Pancreas (tissue), 10 donors: Measurements from ENCODE around the gene IL18R1. TPM values are rescaled to one million over a fixed set of nuclear protein-coding genes. Genes with fewer than 3 reads are reported as not detected.

ENCODE experiments used
- ATAC-seq, 4 donors: fragments of 200-7000 bp; cut with Tn5 transposase; one replicate each; pipeline versions ENCODE4 v1.8.0 to v1.9.1; 2020; ENCODE audit warnings: mild to moderate bottlenecking in 4 of 4, moderate library complexity in 4 of 4
- DNase-seq, 6 donors: peaks; one replicate each; pipeline ENCODE4 v3.0.0-alpha.2; 2020
- FAIRE-seq: peaks from 2 replicates; lab custom pipeline; 2012; peaks lifted over from hg19 to GRCh38; lab: Jason Lieb, UNC
- H3K27ac ChIP-seq, 4 donors: fragments of 200-600 bp; sonication (generic); 1 replicate in 3 of 4; 2 replicates in 1 of 4; pipeline versions ENCODE4 v1.5.0 to v1.8.0; 2020
- H3K27me3 ChIP-seq, 4 donors: fragments of 200-600 bp; one replicate each; pipeline ENCODE4 v1.8.0; 2021
- H3K36me3 ChIP-seq, 3 donors: fragments of 200-600 bp; sonication (generic) in 1 of 3; one replicate each; pipeline versions ENCODE4 v1.5.0 to v1.8.0; 2020 to 2021
- H3K4me1 ChIP-seq, 3 donors: fragments of 200-600 bp; one replicate each; pipeline ENCODE4 v1.8.0; 2021
- H3K4me3 ChIP-seq, 4 donors: fragments of 200-600 bp; sonication (generic) in 2 of 4; one replicate each; pipeline versions ENCODE4 v1.5.0 to v1.8.0; 2020 to 2021
- H3K9me3 ChIP-seq, 4 donors: fragments of 200-600 bp; one replicate each; pipeline ENCODE4 v1.8.0; 2021
- WGBS, 2 donors: extraction: QIAGEN DNeasy Blood & Tissue Kit; methylation state at CpG; one replicate each; pipeline ENCODE4 v1.1.7; 2013; 5-methylcytosine and 5-hydroxymethylcytosine counted together
- intact Hi-C, 3 donors: fragments of 100-400 bp; cut with DNase I; formaldehyde crosslinking; loops; one replicate each; pipeline versions ENCODE4 v1.11.1 to v1.14.2; 2022
- polyA plus RNA-seq, 2 donors: library from polyadenylated mRNA; stranded (reverse); fragments of 200-250 nt; gene quantifications; one replicate each; pipeline ENCODE4 v1.2.3, GENCODE V29; 2013
- total RNA-seq, 6 donors: library from RNA; stranded (reverse); fragmentation: NEBNext Ultra II Directional in 4 of 6; extraction: Animal tissue kit (Norgen Biotek cat#: 25700) in 4 of 6; gene quantifications; one replicate each; pipeline versions ENCODE4 v1.2.1 to v1.2.4, GENCODE V29; 2021 to 2023
- TF ChIP-seq, protein P1 (sequence below), 4 donors: fragments of 200-600 bp; sonication (generic) in 3 of 4; IDR thresholded peaks; one replicate each; pipeline versions ENCODE4 v1.5.0 to v1.8.0; 2021; ENCODE audit warnings: antibody characterized with exemption in 4 of 4
- donor health status: healthy with polysubstance abuse.
- donor health status: DM: no; HTN: no; CAD: no; lungs with moderate emphysema.
- donor health status: DM: no; HTN: no; CAD: no.
- donor health status: control.
- donor health status: control.
- donor health status: Bipolar disorder and iron deficiency.
- donor health status: DM: yes; HTN: yes; CAD: no.
- donor health status: DM: no; HTN: no; CAD: no.
- donor health status: DM: no; HTN: no; CAD: no.
- donor health status: DM: yes; HTN: yes; CAD: no.

Gene IL18R1
- total and polyA plus RNA-seq, 8 donors = 0.51 to 1.6 (median 0.91) TPM

DNA sequence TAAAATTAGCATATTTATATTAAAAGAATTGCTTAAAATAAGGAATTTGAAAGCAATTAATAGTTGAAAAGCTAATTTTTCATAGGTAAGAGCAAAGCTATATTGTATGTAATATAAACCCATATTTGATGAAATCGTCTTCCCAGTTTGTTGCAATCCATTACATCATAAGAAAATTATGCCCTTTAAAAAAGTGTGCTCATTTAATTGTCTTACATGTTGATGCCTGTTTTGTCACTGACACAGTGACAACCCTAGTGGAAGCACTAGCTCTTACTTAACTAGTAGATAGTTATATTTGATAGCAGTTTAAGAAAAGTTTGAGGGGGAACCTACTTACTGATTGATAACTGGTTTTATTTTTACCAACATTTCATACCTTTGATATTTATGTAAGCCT, 37.3 kb downstream of the IL18R1 start:
- H3K4me3 ChIP-seq = no peak overlapping the region
- H3K27ac ChIP-seq = no peak overlapping the region
- DNase-seq (no peak), FAIRE-seq (no peak), ATAC-seq (no peak)
- no peaks in the 10 kb centered on the region for H3K9me3 ChIP-seq
- H3K4me1 ChIP-seq = no peaks in the 10 kb centered on the region
- WGBS, 2 donors = 25 to 30% methylated on average over 1 of the region's 1 CpG
- TF ChIP-seq, protein P1, sequence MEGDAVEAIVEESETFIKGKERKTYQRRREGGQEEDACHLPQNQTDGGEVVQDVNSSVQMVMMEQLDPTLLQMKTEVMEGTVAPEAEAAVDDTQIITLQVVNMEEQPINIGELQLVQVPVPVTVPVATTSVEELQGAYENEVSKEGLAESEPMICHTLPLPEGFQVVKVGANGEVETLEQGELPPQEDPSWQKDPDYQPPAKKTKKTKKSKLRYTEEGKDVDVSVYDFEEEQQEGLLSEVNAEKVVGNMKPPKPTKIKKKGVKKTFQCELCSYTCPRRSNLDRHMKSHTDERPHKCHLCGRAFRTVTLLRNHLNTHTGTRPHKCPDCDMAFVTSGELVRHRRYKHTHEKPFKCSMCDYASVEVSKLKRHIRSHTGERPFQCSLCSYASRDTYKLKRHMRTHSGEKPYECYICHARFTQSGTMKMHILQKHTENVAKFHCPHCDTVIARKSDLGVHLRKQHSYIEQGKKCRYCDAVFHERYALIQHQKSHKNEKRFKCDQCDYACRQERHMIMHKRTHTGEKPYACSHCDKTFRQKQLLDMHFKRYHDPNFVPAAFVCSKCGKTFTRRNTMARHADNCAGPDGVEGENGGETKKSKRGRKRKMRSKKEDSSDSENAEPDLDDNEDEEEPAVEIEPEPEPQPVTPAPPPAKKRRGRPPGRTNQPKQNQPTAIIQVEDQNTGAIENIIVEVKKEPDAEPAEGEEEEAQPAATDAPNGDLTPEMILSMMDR (IDR thresholded peaks at IDR 0.05) = no peak
- no peaks in the 10 kb centered on the region for H3K27me3 ChIP-seq
- H3K36me3 ChIP-seq = no peaks in the 10 kb centered on the region
- intact Hi-C loops = no loop called here

DNA sequence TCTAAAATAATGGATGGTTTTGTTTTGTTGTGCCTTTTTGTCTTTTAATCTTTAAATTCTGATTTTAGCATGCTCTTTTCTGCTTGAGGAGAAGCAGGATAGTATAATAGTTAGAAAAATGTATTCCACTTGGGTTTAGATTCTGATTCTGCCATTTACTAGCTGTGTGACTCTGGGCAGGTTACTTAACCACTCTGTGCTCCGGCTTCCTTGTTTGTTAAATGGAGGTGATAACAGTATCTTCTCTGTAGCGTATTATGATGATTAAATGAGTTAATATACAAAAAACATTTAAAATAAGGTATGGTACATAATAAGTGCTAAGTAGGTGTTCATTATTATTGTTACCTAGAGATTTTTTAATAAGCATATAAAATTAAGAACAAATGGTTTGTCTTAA, 40.4 kb downstream of the IL18R1 start:
- ATAC-seq = no peak
- Histone ChIP-seq H3K27me3 (no peaks in the 10 kb centered on the region), H3K27ac (no peak overlapping the region), H3K4me3 (no peak overlapping the region), H3K9me3 (no peaks in the 10 kb centered on the region), H3K36me3 (no peaks in the 10 kb centered on the region), H3K4me1 (no peaks in the 10 kb centered on the region)
- intact Hi-C loops = no loop called here
- TF ChIP-seq, protein P1 (IDR thresholded peaks at IDR 0.05) = no peak
- no peak for DNase-seq
- FAIRE-seq = no peak
- 50 to 75% methylated on average over 2 of the region's 2 CpGs for WGBS, 2 donors

DNA sequence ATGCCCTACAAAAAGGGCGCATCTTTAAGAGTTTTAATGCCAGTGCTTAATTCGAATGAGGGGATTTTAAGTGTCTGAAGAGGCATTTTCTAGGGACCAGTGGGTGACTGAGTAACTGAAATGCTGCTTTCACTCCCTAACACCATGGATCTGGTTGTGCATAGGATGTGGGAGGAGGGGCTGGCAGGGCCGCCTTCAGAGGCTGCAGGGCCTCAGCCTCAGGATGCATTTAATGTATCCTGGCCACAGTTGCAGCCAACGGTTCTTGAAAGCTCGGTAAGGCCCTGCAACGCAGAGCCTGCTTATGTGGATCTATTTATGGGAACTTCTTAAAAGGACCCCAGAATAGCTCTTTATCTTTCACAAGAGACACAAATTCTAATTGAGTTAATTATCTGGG, 41.6 kb downstream of the IL18R1 start:
- TF ChIP-seq, protein P1 (IDR thresholded peaks at IDR 0.05) = no peak
- ATAC-seq (no peak), FAIRE-seq (no peak), DNase-seq (no peak)
- Histone ChIP-seq H3K4me3 (no peak overlapping the region), H3K4me1 (no peaks in the 10 kb centered on the region), H3K27me3 (no peaks in the 10 kb centered on the region), H3K36me3 (no peaks in the 10 kb centered on the region), H3K27ac (no peak overlapping the region), H3K9me3 (no peaks in the 10 kb centered on the region)
- WGBS, 2 donors = 80% methylated on average over 6 of the region's 6 CpGs
- intact Hi-C loops = no loop called here

DNA sequence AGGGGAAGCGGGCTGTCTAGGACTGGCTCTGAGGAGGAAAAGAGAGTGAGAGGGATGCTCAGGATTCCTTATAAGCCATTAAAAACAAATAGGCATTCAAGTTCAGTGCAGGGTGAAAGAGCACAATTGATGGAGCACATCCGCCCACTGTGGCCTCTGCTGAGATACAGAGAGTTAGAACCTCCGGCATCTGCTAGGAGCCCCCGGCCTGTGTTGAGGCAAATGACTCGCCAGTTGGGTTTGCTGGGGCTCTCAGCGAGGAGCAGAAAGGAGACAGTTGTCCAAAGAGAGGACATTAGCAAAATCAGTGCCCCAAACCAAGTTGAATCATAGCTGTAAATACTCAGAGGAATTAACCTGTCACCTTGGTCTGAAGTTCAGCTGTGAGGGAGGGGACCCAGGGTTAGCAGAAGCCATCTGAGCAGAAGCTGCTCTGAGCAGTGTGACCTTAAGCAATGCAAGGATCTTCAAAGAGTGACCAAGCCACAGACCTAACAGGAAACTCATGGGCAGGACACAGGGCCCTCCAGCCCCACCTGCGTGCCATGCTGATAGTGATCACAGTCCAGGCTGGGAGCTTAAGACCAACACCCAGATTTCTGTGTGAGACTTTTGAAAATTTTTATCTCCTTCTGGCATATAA, 44.0 kb downstream of the IL18R1 start:
- ATAC-seq = no peak

DNA sequence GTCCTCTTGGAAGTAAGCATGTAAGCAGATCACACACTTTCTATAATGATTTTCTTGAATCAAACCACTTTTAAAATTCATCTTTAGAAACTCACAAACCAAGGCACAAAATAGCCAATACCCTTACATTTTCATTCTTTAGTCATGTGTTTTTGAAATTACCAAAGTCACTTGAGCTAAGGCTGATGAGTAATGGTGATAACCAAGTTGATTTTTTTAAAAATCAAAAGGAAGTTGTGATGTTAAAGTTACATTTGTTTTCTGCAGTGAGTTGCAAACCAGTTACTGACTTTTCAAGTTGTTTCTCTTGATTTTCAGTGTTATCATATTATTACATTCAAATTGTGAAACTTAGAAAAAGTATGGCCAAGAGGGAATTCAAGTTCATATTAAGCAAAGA, 45.9 kb downstream of the IL18R1 start:
- no peak for ATAC-seq
- Histone ChIP-seq H3K36me3 (no peaks in the 10 kb centered on the region), H3K4me3 (no peak overlapping the region), H3K9me3 (no peaks in the 10 kb centered on the region), H3K4me1 (no peaks in the 10 kb centered on the region), H3K27ac (no peak overlapping the region), H3K27me3 (no peaks in the 10 kb centered on the region)
- DNase-seq = no peak
- intact Hi-C loops = no loop called here
- TF ChIP-seq, protein P1 (IDR thresholded peaks at IDR 0.05) = no peak
- no peak for FAIRE-seq

More for the DNA sequence above, 44.0 kb downstream of the IL18R1 start:
- Histone ChIP-seq H3K27me3 (no peaks in the 10 kb centered on the region), H3K36me3 (no peaks in the 10 kb centered on the region), H3K27ac (no peak overlapping the region), H3K4me1 (no peaks in the 10 kb centered on the region), H3K9me3 (no peaks in the 10 kb centered on the region), H3K4me3 (no peak overlapping the region)
- no peak for FAIRE-seq
- TF ChIP-seq, protein P1 (IDR thresholded peaks at IDR 0.05) = no peak
- no peak for DNase-seq
- WGBS, 2 donors = 72 to 85% methylated on average over 7 of the region's 7 CpGs
- intact Hi-C loops = no loop called here
